Panc1 (cell line): ENCODE results near the gene VPS50. TPM values are rescaled to one million over a fixed set of nuclear protein-coding genes. Genes with fewer than 3 reads are reported as not detected.

Experiments used
- ATAC-seq: fragments of 200-7000 bp; cut with Tn5 transposase; 2 replicates; pipeline ENCODE4 v1.9.1; 2020; ENCODE audit warnings: mild to moderate bottlenecking, moderate library complexity
- BruUV-seq: library from RNA; stranded (reverse); fragments of 400-500 nt; replicated peaks from 2 replicates; lab custom pipeline; 2021; lab: Mats Ljungman, UMichigan
- CTCF ChIA-PET: fragments of 300-600 bp; sonication (Branson Sonifier 250); formaldehyde crosslinking; loops from one replicate; lab custom pipeline; 2022; ENCODE audit warnings: antibody characterized with exemption; lab: Charles Lee
- POLR2A ChIA-PET: fragments of 300-600 bp; sonication (Branson Sonifier 250); formaldehyde crosslinking; loops from one replicate; lab custom pipeline; 2022; ENCODE audit warnings: antibody characterized with exemption; lab: Charles Lee
- DNase-seq: peaks from one replicate; pipeline ENCODE4 v3.0.0-alpha.2; 2010; ENCODE audit warnings: low read depth, low spot score
- H3K27ac ChIP-seq: 2 replicates; pipeline ENCODE4 v1.5.1; 2011; ENCODE audit warnings: mild to moderate bottlenecking, low read length, inconsistent platforms
- H3K27me3 ChIP-seq: fragments of 200-500 bp; sonication (Bioruptor generic); 2 replicates; pipeline ENCODE4 v1.6.0; 2014; ENCODE audit warnings: low read length, inconsistent platforms; ENCODE audit not compliant: control insufficient read depth, insufficient read depth
- H3K36me3 ChIP-seq: fragments of 200-500 bp; sonication (Bioruptor generic); 2 replicates; pipeline ENCODE4 v1.5.1; 2014; ENCODE audit warnings: inconsistent platforms, mild to moderate bottlenecking, low read length, moderate library complexity; ENCODE audit not compliant: control insufficient read depth, insufficient read depth
- H3K4me1 ChIP-seq: 2 replicates; pipeline ENCODE4 v1.5.1; 2011; ENCODE audit warnings: inconsistent platforms, mild to moderate bottlenecking, low read length, moderate library complexity; ENCODE audit not compliant: control insufficient read depth, insufficient read depth
- H3K4me3 ChIP-seq, 2 experiments: 2 replicates each; pipeline ENCODE4 v1.5.1; 2011 to 2012; ENCODE audit warnings: low read depth in 2 of 2, low read length in 2 of 2, mild to moderate bottlenecking in 2 of 2, inconsistent platforms in 1 of 2, moderate library complexity in 1 of 2
- H3K9me3 ChIP-seq: fragments of 200-500 bp; sonication (Bioruptor generic); 2 replicates; pipeline ENCODE4 v1.5.1; 2014; ENCODE audit warnings: low read depth, mild to moderate bottlenecking, inconsistent platforms, low read length, moderate library complexity; ENCODE audit not compliant: control insufficient read depth, insufficient read depth
- POLR2AphosphoS5 ChIP-seq: IDR thresholded peaks from 2 replicates; pipeline ENCODE4 v1.6.1; 2012; ENCODE audit warnings: mild to moderate bottlenecking, low read depth, low read length, moderate library complexity
- SIN3A ChIP-seq: IDR thresholded peaks from 2 replicates; pipeline ENCODE4 v1.6.1; 2012; ENCODE audit warnings: low read depth, mild to moderate bottlenecking, low read length, moderate library complexity, borderline replicate concordance; ENCODE audit not compliant: insufficient read depth
- TCF7L2 ChIP-seq: IDR thresholded peaks from 2 replicates; pipeline ENCODE4 v1.6.1; 2011; ENCODE audit warnings: mild to moderate bottlenecking, low read depth, low read length, inconsistent platforms
- in situ Hi-C: cut with HindIII; loops from 2 replicates; pipeline ENCODE4 v1.10.0; 2016; ENCODE audit warnings: low sequenced_read_pairs, low pct_unique_long_range_greater_than_20kb
- intact Hi-C: fragments of 100-400 bp; cut with micrococcal nuclease; formaldehyde crosslinking; loops from one replicate; pipeline ENCODE4 v1.10.0; 2022; ENCODE audit not compliant: unreplicated experiment
- total RNA-seq: library from RNA; stranded (reverse); gene quantifications from one replicate; pipeline ENCODE4 v1.2.1, GENCODE V29; 2021; ENCODE audit not compliant: unreplicated experiment
- TF ChIP-seq, protein P1 (sequence below): fragments of 450-650 bp; IDR thresholded peaks from 2 replicates; pipeline ENCODE4 v1.5.1; 2017; ENCODE audit warnings: mild to moderate bottlenecking
- TF ChIP-seq, protein P2 (sequence below), 2 experiments: IDR thresholded peaks; 2 replicates each; pipeline ENCODE4 v1.6.1; 2011 to 2012; ENCODE audit warnings: low read depth in 2 of 2, control low read depth in 1 of 2, low read length in 1 of 2, mild to moderate bottlenecking in 1 of 2, moderate library complexity in 1 of 2; ENCODE audit not compliant: insufficient read depth in 1 of 2

The VPS50 gene
- total RNA-seq, 1 experiment from 2014 or later = 14.6 TPM

DNA sequence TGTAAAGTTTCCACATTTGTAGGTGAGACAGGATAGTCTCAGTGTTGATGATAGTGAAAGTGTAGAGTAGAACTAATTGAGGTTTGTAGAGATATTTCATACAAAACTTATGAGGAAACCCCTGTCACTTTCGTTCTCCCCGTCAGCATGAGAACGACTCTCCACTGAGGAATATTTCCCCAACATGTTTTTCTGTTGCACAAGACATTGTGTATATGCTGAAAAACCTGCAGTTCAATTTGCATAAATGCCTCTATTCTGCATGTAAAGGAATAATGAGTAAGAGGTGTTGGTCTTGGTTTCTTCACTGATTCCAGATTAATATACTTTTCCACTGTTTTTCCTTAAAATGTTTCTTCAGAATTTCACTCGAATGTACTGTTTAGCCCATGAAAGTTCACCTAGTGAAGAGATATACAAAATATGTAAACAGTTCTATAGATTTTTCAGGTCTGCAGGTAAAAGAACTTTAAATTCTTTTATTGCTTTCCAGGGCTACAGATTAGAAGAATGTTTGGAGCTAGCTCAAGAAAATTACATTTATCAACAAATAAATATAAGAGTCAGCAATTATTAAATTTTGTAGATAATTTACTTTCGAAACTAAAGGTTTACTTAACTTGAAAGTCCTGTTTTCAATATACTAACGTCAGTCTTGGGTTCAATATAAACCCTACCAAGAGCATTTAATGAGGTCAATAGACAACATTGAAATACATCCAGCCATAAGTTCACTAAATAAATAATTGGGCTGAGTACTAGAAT is 43.1 kb upstream of the VPS50 start:
- Histone ChIP-seq H3K36me3 (no peaks in the 10 kb centered on the region), H3K4me3 (no peak overlapping the region), H3K27ac (no peak overlapping the region), H3K27me3 (peaks cover 18% of the 10 kb centered on the region), H3K9me3 (no peaks in the 10 kb centered on the region), H3K4me1 (no peaks in the 10 kb centered on the region)
- intact Hi-C loops (no loop called here), in situ Hi-C loops (no loop called here)
- ChIA-PET POLR2A (no interaction called here), CTCF (no interaction called here)
- no peak for TF ChIP-seq TCF7L2
- TF ChIP-seq, protein P1, sequence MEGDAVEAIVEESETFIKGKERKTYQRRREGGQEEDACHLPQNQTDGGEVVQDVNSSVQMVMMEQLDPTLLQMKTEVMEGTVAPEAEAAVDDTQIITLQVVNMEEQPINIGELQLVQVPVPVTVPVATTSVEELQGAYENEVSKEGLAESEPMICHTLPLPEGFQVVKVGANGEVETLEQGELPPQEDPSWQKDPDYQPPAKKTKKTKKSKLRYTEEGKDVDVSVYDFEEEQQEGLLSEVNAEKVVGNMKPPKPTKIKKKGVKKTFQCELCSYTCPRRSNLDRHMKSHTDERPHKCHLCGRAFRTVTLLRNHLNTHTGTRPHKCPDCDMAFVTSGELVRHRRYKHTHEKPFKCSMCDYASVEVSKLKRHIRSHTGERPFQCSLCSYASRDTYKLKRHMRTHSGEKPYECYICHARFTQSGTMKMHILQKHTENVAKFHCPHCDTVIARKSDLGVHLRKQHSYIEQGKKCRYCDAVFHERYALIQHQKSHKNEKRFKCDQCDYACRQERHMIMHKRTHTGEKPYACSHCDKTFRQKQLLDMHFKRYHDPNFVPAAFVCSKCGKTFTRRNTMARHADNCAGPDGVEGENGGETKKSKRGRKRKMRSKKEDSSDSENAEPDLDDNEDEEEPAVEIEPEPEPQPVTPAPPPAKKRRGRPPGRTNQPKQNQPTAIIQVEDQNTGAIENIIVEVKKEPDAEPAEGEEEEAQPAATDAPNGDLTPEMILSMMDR = no peak
- no peak for TF ChIP-seq SIN3A
- TF ChIP-seq POLR2AphosphoS5 = no peak
- TF ChIP-seq, protein P2, sequence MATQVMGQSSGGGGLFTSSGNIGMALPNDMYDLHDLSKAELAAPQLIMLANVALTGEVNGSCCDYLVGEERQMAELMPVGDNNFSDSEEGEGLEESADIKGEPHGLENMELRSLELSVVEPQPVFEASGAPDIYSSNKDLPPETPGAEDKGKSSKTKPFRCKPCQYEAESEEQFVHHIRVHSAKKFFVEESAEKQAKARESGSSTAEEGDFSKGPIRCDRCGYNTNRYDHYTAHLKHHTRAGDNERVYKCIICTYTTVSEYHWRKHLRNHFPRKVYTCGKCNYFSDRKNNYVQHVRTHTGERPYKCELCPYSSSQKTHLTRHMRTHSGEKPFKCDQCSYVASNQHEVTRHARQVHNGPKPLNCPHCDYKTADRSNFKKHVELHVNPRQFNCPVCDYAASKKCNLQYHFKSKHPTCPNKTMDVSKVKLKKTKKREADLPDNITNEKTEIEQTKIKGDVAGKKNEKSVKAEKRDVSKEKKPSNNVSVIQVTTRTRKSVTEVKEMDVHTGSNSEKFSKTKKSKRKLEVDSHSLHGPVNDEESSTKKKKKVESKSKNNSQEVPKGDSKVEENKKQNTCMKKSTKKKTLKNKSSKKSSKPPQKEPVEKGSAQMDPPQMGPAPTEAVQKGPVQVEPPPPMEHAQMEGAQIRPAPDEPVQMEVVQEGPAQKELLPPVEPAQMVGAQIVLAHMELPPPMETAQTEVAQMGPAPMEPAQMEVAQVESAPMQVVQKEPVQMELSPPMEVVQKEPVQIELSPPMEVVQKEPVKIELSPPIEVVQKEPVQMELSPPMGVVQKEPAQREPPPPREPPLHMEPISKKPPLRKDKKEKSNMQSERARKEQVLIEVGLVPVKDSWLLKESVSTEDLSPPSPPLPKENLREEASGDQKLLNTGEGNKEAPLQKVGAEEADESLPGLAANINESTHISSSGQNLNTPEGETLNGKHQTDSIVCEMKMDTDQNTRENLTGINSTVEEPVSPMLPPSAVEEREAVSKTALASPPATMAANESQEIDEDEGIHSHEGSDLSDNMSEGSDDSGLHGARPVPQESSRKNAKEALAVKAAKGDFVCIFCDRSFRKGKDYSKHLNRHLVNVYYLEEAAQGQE (IDR thresholded peaks at IDR 0.05; ENCODE audit: insufficient read depth in 1 of 2, low read depth in 2 of 2, low read length in 1 of 2) = no peak
- no TSS peak for BruUV-seq
- no peak for ATAC-seq
- no peak for DNase-seq

DNA sequence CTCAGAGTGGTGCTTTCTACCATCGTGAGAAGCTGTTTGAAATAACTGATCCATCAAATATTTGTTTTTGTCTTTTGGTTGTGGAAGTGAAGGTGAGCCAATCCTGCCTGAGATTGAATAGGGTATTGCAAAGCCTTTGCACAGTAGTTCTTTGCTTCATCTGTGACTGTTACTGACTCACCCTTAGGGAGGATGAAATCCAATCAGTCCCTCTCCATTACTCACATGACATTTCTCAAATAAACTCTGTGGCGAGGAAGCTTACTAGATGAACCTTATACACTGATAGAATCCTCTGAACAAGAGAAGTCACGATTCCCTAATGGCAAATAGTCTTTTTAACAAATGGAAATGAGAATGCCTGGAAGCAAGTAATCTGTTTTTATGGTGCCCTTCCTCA is 37.8 kb upstream of the VPS50 start:
- no peak overlapping the region for H3K27ac ChIP-seq
- ATAC-seq = no peak
- TF ChIP-seq, protein P2 (IDR thresholded peaks at IDR 0.05; ENCODE audit: insufficient read depth in 1 of 2, low read depth in 2 of 2, low read length in 1 of 2) = no peak
- TF ChIP-seq, protein P1 = no peak
- TF ChIP-seq POLR2AphosphoS5 (no peak), SIN3A (no peak), TCF7L2 (no peak)
- no peaks in the 10 kb centered on the region for H3K9me3 ChIP-seq
- BruUV-seq = no TSS peak
- peaks cover 12% of the 10 kb centered on the region for H3K27me3 ChIP-seq
- intact Hi-C loops = no loop called here
- H3K4me1 ChIP-seq = no peaks in the 10 kb centered on the region
- ChIA-PET CTCF (no interaction called here), POLR2A (no interaction called here)
- DNase-seq = no peak
- H3K36me3 ChIP-seq = no peaks in the 10 kb centered on the region; the same call in 1 of the 2 replicates
- H3K4me3 ChIP-seq = no peak overlapping the region
- in situ Hi-C loops = no loop called here
